Gastrocnemius medialis (tissue), 4 donors: ENCODE data around the gene BBS9.

ENCODE experiments used
- CTCF ChIP-seq, 5 experiments: fragments of 450-650 bp in 3 of 5; fragments of 200-600 bp in 2 of 5; sonication (generic) in 2 of 5; IDR thresholded peaks in 4 of 5; conservative IDR thresholded peaks in 1 of 5; 1 replicate in 4 of 5; 2 replicates in 1 of 5; pipeline ENCODE4 v1.5.1; 2016 to 2019; ENCODE audit warnings: antibody characterized with exemption in 5 of 5, mild to moderate bottlenecking in 3 of 5, moderate library complexity in 3 of 5
- POLR2A ChIP-seq, 2 donors: fragments of 450-650 bp; IDR thresholded peaks; one replicate each; pipeline ENCODE4 v1.6.1; 2017; ENCODE audit warnings: antibody characterized with exemption in 2 of 2, mild to moderate bottlenecking in 2 of 2, moderate library complexity in 2 of 2

- TF ChIP-seq CTCF (IDR thresholded peaks at IDR 0.05 in 4 of 5, conservative IDR thresholded peaks at IDR 0.05 in 1 of 5): no peak
- no peak for TF ChIP-seq POLR2A (IDR thresholded peaks at IDR 0.05)
Measured at GRCh38 chr7:33504266-33504665, 374.9 kb downstream of the BBS9 start.
